ENCODE data around the gene GNB4.

The GNB4 gene

GRCh38 chr3:179446501-179446900, 4.8 kb downstream of the GNB4 start:
- FAIRE-seq (no peak), DNase-seq (ENCODE audit: insufficient read length, low spot score) (no peak)
- peak; percentile 43 for TF ChIP-seq CTCF (IDR thresholded peaks at IDR 0.05; ENCODE audit: insufficient read depth, missing control alignments)

- no peak for DNase-seq (ENCODE audit: insufficient read length, low spot score)
- no peak for FAIRE-seq
- no peak for TF ChIP-seq CTCF (IDR thresholded peaks at IDR 0.05; ENCODE audit: insufficient read depth, missing control alignments)
These were observed 12.4 kb downstream of the GNB4 start for GRCh38 chr3:179438841-179439240.

GRCh38 chr3:179436517-179436916, 14.8 kb downstream of the GNB4 start:
- FAIRE-seq (no peak), DNase-seq (ENCODE audit: insufficient read length, low spot score) (no peak)
- TF ChIP-seq CTCF (IDR thresholded peaks at IDR 0.05; ENCODE audit: insufficient read depth, missing control alignments) = no peak

DNA sequence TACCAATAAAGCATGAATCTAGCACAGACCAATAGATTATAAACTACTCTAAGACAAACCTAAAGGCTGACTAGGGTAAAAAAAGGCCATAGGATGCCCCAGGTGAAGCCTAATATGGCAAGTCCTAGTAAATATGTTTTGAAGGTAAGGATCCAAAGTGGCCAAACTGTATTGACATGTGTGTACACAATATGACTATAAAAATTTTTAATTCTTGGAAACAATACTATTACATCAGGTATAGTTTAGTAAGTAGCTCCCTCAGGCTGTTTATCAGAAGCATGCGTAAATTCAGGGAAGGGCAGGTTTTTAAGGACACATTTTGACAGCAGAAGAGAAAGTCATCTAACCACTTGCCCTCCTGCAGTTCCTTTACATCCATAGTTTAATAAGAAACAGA, 18.8 kb downstream of the GNB4 start:
- no peak for TF ChIP-seq CTCF (IDR thresholded peaks at IDR 0.05; ENCODE audit: insufficient read depth, missing control alignments)

GRCh38 chr3:179432021-179432420, 19.2 kb downstream of the GNB4 start:
- DNase-seq (ENCODE audit: insufficient read length, low spot score) (no peak), FAIRE-seq (no peak)
- no peak for TF ChIP-seq CTCF (IDR thresholded peaks at IDR 0.05; ENCODE audit: insufficient read depth, missing control alignments)

More for the DNA sequence above, 18.8 kb downstream of the GNB4 start:
- FAIRE-seq (no peak), DNase-seq (ENCODE audit: insufficient read length, low spot score) (no peak)

- TF ChIP-seq CTCF (IDR thresholded peaks at IDR 0.05; ENCODE audit: insufficient read depth, missing control alignments) = no peak
- FAIRE-seq = no peak
- DNase-seq (ENCODE audit: insufficient read length, low spot score) = no peak
These were observed 20.9 kb downstream of the GNB4 start for GRCh38 chr3:179430277-179430870.

- FAIRE-seq (no peak), DNase-seq (ENCODE audit: insufficient read length, low spot score) (no peak)
- TF ChIP-seq CTCF (IDR thresholded peaks at IDR 0.05; ENCODE audit: insufficient read depth, missing control alignments) = no peak
These were observed 22.3 kb downstream of the GNB4 start for GRCh38 chr3:179428876-179429548.

Data from D721Med (cell line).